ENCODE measurements around the gene SLC7A9.
"Not testable (repeated sequence)": the region's sequence is repeated elsewhere in the genome, so short reads cannot be mapped to it uniquely, and the experiment has no call there.

SLC7A9 gene

DNA sequence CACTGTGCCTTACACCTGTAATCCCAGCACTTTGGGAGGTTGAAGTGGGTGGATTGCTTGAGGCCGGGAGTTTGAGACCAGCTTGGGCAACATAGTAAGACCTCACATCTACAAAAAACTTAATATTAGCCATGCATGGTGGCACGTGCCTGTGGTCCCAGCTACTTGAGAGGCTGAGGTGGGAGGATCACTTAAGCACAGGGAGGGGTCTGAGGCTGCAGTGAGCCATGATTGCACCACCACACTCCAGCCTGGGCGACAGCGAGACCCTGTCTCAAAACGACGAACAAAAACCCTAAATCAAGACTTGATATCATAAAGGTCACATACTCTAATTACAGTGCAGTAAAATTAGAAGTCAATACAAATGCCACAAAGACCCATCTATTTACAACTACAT, 17.4 kb downstream of the SLC7A9 start:
- Histone ChIP-seq H3K27me3 (ENCODE audit: insufficient read depth, low read depth, severe bottlenecking) (no peaks in the 10 kb centered on the region), H3K36me3 (no peaks in the 10 kb centered on the region), H3K4me3 (ENCODE audit: low read depth, low read length) (no peak overlapping the region), H3K27ac (no peak overlapping the region), H3K9me3 (ENCODE audit: severe bottlenecking) (no peaks in the 10 kb centered on the region)
- no peak for DNase-seq
- no peak for TF ChIP-seq CTCF (IDR thresholded peaks at IDR 0.05; ENCODE audit: low read depth, low read length)

DNA sequence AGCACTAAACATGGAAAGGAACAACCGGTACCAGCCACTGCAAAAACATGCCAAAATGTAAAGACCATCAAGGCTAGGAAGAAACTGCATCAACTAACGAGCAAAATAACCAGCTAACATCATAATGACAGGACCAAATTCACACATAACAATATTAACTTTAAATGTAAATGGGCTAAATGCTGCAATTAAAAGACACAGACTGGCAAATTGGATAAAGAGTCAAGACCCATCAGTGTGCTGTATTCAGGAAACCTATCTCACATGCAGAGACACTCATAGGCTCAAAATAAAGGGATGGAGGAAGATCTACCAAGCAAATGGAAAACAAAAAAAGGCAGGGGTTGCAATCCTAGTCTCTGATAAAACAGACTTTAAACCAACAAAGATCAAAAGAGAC, 21.5 kb downstream of the SLC7A9 start:
- DNase-seq, result not testable (repeated sequence)

DNA sequence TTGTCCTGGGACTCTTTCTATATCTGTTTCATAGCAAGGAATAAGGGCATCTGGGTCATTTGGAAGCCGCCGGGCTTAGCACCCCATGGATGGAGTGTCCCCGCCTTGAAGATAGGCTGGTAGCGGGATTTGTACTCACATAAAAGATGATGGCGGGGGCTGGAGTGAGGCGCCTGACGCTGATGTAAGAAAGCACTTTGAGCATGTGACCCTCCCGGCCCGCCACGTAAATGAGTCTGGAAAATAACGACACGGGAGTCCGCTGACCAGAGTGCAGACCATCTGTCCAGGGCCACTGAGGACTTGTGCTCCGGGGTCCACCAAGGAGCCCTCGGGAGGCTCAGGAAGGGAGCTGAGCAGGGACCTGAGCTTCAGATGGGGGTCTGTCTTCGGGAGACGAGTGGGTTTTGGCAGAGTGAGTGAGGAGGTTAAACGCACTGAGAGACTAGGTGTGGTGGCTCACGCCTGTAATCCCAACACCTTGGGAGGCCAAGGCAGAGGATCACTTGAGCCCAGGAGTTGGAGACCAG, 25.8 kb downstream of the SLC7A9 start:
- Histone ChIP-seq H3K27me3 (ENCODE audit: insufficient read depth, low read depth, severe bottlenecking) (no peaks in the 10 kb centered on the region), H3K4me3 (ENCODE audit: low read depth, low read length) (no peak overlapping the region), H3K36me3 (no peaks in the 10 kb centered on the region), H3K9me3 (ENCODE audit: severe bottlenecking) (peaks cover 2% of the 10 kb centered on the region), H3K27ac (no peak overlapping the region)
- TF ChIP-seq CTCF (IDR thresholded peaks at IDR 0.05; ENCODE audit: low read depth, low read length), result no peak
- no peak for DNase-seq

More for the DNA sequence above, 21.5 kb downstream of the SLC7A9 start:
- H3K27me3 ChIP-seq (ENCODE audit: insufficient read depth, low read depth, severe bottlenecking); H3K4me3 ChIP-seq (ENCODE audit: low read depth, low read length); H3K9me3 ChIP-seq (ENCODE audit: severe bottlenecking); H3K36me3 ChIP-seq; H3K27ac ChIP-seq: not testable (repeated sequence)

DNA sequence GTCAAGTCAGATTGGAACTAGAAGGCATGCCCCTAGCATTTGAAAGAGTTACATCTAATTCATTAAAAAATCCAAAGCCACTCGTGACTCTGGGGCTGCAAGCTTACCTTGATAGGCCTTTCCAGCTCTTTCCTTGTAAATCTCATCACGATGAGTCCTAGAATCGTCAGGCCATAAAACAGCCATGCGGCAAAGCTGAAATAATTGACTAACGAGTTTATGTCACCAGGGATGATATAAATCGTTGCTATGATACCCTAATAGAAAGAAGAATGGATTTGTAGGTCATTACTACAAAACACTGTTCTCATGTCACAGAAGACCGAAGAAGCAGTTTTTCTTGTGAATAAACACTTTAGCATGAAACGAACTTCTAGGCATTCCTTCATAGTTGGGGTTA, 27.5 kb downstream of the SLC7A9 start:
- DNase-seq, result no peak
- no peak for TF ChIP-seq CTCF (IDR thresholded peaks at IDR 0.05; ENCODE audit: low read depth, low read length)
- H3K4me3 ChIP-seq (ENCODE audit: low read depth, low read length), result no peak overlapping the region
- H3K27me3 ChIP-seq (ENCODE audit: insufficient read depth, low read depth, severe bottlenecking), result no peaks in the 10 kb centered on the region
- H3K9me3 ChIP-seq (ENCODE audit: severe bottlenecking), result peaks cover 2% of the 10 kb centered on the region
- no peak overlapping the region for H3K27ac ChIP-seq
- H3K36me3 ChIP-seq, result no peaks in the 10 kb centered on the region

DNA sequence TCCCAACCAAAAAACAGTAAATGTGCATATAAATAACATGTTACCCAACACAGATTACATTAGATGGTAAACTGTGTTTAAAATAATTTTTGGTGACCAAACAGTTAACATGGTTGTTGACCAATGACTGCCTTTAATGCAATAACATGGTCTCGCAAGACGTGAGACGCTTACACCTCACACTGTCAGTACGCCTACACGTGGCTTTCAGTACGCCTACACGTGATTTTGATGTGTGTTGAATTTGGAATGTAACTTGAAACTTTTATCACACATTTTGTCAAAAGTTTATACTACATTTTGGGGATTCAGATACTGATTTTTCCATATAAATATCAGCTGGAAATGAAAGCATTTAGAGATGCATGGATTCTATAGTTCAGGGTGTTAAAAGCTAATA, 32.0 kb downstream of the SLC7A9 start:
- DNase-seq, result no peak
- TF ChIP-seq CTCF (IDR thresholded peaks at IDR 0.05; ENCODE audit: low read depth, low read length), result no peak
- peaks cover 2% of the 10 kb centered on the region for H3K9me3 ChIP-seq (ENCODE audit: severe bottlenecking)
- no peaks in the 10 kb centered on the region for H3K36me3 ChIP-seq
- H3K27ac ChIP-seq, result no peak overlapping the region
- H3K27me3 ChIP-seq (ENCODE audit: insufficient read depth, low read depth, severe bottlenecking), result no peaks in the 10 kb centered on the region
- H3K4me3 ChIP-seq (ENCODE audit: low read depth, low read length), result no peak overlapping the region

DNA sequence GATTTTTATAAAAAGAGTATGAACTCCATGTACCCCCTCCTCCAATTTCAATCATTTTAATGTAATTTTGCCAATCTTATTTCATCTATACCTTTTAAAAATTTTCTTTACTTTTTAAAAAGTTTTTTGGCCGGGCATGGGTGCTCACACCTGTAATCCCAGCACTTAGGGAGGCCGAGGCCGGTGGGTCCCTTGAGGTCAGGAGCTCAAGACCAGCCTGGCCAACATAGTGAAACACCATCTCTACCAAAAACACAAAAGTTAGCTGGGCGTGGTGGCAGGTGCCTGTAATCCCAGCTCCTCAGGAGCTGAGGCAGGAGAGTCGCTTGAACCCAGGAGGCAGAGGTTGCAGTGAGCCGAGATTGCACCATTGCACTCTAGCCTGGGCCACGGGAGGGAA, 36.2 kb downstream of the SLC7A9 start:
- H3K4me3 ChIP-seq (ENCODE audit: low read depth, low read length); H3K27ac ChIP-seq; H3K9me3 ChIP-seq (ENCODE audit: severe bottlenecking); DNase-seq; H3K27me3 ChIP-seq (ENCODE audit: insufficient read depth, low read depth, severe bottlenecking); H3K36me3 ChIP-seq: not testable (repeated sequence)

DNA sequence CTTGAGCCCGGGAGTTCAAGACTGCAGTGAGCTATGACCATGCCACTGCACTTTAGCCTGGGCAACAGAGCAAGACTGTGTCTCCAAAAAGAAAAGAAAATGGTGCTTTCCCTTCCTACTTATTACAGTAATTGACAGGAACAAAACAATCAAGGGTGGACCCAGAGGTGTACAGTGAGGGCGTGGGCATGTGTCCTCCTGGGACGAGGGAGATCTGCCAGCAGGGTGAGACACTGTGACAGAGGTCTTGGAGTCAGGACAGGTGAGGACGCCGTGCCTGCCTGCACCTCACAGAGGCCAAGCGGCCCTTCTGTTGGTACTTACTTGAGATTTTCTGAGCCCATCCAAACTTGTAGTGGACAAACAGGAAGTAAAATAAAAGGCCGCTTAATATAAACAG, 36.7 kb downstream of the SLC7A9 start:
- H3K4me3 ChIP-seq (ENCODE audit: low read depth, low read length); H3K27me3 ChIP-seq (ENCODE audit: insufficient read depth, low read depth, severe bottlenecking); H3K36me3 ChIP-seq; DNase-seq; H3K27ac ChIP-seq; H3K9me3 ChIP-seq (ENCODE audit: severe bottlenecking): not testable (repeated sequence)

DNA sequence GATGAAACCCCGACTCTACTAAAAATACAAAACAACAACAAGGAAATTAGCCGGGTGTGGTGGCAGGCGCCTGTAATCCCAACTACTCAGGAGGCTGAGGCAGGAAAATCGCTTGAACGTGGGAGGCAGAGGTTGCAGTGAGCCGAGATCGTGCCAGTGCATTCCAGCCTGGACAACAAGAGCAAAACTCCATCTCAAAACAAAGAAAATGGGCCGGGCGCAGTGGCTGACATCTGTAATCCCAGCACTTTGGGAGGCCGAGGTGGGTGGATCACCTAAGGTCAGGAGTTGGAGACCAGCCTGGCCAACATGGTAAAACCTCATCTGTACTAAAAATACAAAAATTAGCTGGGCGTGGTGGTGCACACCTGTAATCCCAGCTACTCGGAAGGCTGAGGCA, 37.5 kb downstream of the SLC7A9 start:
- not testable (repeated sequence) for H3K27me3 ChIP-seq (ENCODE audit: insufficient read depth, low read depth, severe bottlenecking); H3K36me3 ChIP-seq; H3K9me3 ChIP-seq (ENCODE audit: severe bottlenecking); H3K27ac ChIP-seq; H3K4me3 ChIP-seq (ENCODE audit: low read depth, low read length); DNase-seq
